OCI-LY1 (cell line): ENCODE data around the gene PDCD5.
"Not testable (repeated sequence)": the region's sequence is repeated elsewhere in the genome, so short reads cannot be mapped to it uniquely, and the experiment has no call there.

Source experiments
- H2AFZ ChIP-seq: fragments of 200-600 bp; sonication (generic), shearing (Covaris generic); 2 replicates; pipeline ENCODE4 v1.6.0; 2014; ENCODE audit warnings: antibody characterized with exemption, mild to moderate bottlenecking, low read length
- H3F3A ChIP-seq: fragments of 200-600 bp; sonication (generic), shearing (Covaris generic); 2 replicates; pipeline ENCODE4 v1.6.0; 2014; ENCODE audit warnings: mild to moderate bottlenecking, antibody characterized with exemption, low read length, moderate library complexity; ENCODE audit not compliant: insufficient read depth
- H3K27ac ChIP-seq: fragments of 200-600 bp; sonication (generic); 2 replicates; pipeline ENCODE4 v1.5.1; 2014; ENCODE audit warnings: low read length, mixed run types, mild to moderate bottlenecking, low read depth; ENCODE audit not compliant: poor library complexity, severe bottlenecking
- H3K27me3 ChIP-seq: fragments of 200-600 bp; sonication (generic); 2 replicates; pipeline ENCODE4 v1.6.0; 2014; ENCODE audit warnings: antibody characterized with exemption, mild to moderate bottlenecking, low read length, moderate library complexity; ENCODE audit not compliant: insufficient read depth
- H3K36me3 ChIP-seq: fragments of 200-600 bp; sonication (generic); 2 replicates; pipeline ENCODE4 v1.6.1; 2014; ENCODE audit warnings: mild to moderate bottlenecking, antibody characterized with exemption, low read length, moderate library complexity, mixed read lengths; ENCODE audit not compliant: insufficient read depth
- H3K4me1 ChIP-seq: fragments of 200-600 bp; sonication (generic); 2 replicates; pipeline ENCODE4 v1.5.1; 2014; ENCODE audit warnings: mild to moderate bottlenecking, low read length, moderate library complexity; ENCODE audit not compliant: insufficient read depth, severe bottlenecking
- H3K4me2 ChIP-seq: fragments of 200-600 bp; sonication (generic), shearing (Covaris generic); 2 replicates; pipeline ENCODE4 v1.6.1; 2014; ENCODE audit warnings: low read length
- H3K4me3 ChIP-seq: fragments of 200-600 bp; sonication (generic); 2 replicates; pipeline ENCODE4 v1.5.1; 2014; ENCODE audit warnings: low read length, low read depth, mild to moderate bottlenecking, mixed read lengths; ENCODE audit not compliant: poor library complexity, severe bottlenecking
- H3K79me2 ChIP-seq: fragments of 200-600 bp; shearing (Covaris generic); 2 replicates; pipeline ENCODE4 v1.6.1; 2016; ENCODE audit warnings: mixed run types, low read length, mixed read lengths; ENCODE audit not compliant: insufficient read depth
- H3K9ac ChIP-seq: fragments of 200-600 bp; sonication (generic), shearing (Covaris generic); 2 replicates; pipeline ENCODE4 v1.6.1; 2014; ENCODE audit warnings: mild to moderate bottlenecking, low read length, mixed read lengths
- H3K9me2 ChIP-seq: fragments of 200-600 bp; sonication (generic), shearing (Covaris generic); 2 replicates; pipeline ENCODE4 v1.6.1; 2014; ENCODE audit warnings: low read depth, mild to moderate bottlenecking, low read length, mixed read lengths
- H3K9me3 ChIP-seq: fragments of 200-600 bp; shearing (Covaris generic); 2 replicates; pipeline ENCODE4 v1.6.1; 2014; ENCODE audit warnings: low read length, mixed read lengths
- H4K20me1 ChIP-seq: fragments of 200-600 bp; sonication (generic), shearing (Covaris generic); 2 replicates; pipeline ENCODE4 v1.6.0; 2016; ENCODE audit warnings: mild to moderate bottlenecking, low read length; ENCODE audit not compliant: insufficient read depth
- EZH2 ChIP-seq: fragments of 200-600 bp; sonication (generic), shearing (Covaris generic); IDR thresholded peaks from 2 replicates; pipeline ENCODE4 v1.8.0; 2017; ENCODE audit warnings: borderline replicate concordance, mixed run types, mild to moderate bottlenecking, antibody characterized with exemption, low read length, moderate library complexity, mixed read lengths
- TF ChIP-seq, protein P1 (sequence below): fragments of 200-600 bp; sonication (generic), shearing (Covaris generic); IDR thresholded peaks from 2 replicates; pipeline ENCODE4 v1.5.1; 2017; ENCODE audit warnings: mild to moderate bottlenecking, antibody characterized with exemption, low read length, moderate library complexity, mixed read lengths

The PDCD5 gene

DNA sequence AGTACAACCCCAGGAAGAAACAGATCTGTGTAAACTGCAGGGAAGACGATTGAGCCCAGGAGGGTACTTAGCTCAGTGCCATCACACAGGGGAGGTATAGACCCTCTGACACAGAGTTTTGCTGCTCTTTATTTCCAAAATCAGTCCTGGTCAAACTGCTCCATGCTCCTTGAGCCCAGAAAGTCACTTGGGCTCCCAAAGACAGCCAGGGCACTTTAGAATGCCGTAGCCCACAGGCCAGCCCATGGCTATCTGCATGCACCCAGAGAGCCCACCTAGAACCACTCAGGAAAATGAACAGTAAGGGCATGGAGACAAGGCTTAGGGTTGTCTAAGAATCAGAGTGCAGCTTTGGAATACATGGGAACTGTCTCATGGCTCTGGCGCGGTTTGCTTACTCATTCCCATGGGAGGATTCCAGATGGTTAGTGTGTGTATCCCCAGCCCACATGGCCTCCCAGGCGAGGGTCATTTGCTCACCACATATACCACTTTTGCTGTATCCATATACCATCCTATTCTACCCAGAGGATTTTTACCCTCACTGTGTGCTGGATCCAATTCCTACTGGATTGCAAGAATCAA lies 14.7 kb upstream of the PDCD5 start:
- no peaks in the 10 kb centered on the region for H3K27me3 ChIP-seq
- no peak overlapping the region for H3K4me3 ChIP-seq
- H3K9ac ChIP-seq, result no peak overlapping the region
- H2AFZ ChIP-seq, result no peak overlapping the region
- H3K27ac ChIP-seq, result no peak overlapping the region
- H3K36me3 ChIP-seq, result no peaks in the 10 kb centered on the region
- no peaks in the 10 kb centered on the region for H3K9me3 ChIP-seq
- H4K20me1 ChIP-seq, result no peaks in the 10 kb centered on the region
- H3K79me2 ChIP-seq, result no peaks in the 10 kb centered on the region
- H3K4me1 ChIP-seq, result no peaks in the 10 kb centered on the region
- no peak overlapping the region for H3K4me2 ChIP-seq
- H3F3A ChIP-seq, result no peaks in the 10 kb centered on the region
- H3K9me2 ChIP-seq, result no peaks in the 10 kb centered on the region
- TF ChIP-seq EZH2, result no peak
- TF ChIP-seq, protein P1, sequence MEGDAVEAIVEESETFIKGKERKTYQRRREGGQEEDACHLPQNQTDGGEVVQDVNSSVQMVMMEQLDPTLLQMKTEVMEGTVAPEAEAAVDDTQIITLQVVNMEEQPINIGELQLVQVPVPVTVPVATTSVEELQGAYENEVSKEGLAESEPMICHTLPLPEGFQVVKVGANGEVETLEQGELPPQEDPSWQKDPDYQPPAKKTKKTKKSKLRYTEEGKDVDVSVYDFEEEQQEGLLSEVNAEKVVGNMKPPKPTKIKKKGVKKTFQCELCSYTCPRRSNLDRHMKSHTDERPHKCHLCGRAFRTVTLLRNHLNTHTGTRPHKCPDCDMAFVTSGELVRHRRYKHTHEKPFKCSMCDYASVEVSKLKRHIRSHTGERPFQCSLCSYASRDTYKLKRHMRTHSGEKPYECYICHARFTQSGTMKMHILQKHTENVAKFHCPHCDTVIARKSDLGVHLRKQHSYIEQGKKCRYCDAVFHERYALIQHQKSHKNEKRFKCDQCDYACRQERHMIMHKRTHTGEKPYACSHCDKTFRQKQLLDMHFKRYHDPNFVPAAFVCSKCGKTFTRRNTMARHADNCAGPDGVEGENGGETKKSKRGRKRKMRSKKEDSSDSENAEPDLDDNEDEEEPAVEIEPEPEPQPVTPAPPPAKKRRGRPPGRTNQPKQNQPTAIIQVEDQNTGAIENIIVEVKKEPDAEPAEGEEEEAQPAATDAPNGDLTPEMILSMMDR, result no peak

DNA sequence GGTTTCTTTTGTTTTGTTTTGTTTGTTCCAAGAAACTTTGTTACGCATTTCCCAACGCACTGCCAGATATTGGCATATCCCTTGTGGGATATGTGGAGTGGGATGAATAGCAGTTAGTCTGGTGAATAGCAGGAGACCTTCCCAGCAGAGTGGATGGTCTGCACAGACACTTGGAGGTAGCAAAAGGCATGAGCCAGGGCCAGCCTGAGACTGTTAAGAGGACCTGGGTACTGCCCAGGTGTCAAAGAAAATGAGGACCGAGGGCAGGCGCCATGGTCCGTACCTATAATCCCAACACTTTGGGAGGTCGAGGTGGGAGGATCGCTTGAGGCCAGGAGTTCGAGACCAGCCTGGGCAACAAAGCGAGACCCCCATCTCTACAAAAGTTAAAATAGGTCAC lies 13.5 kb upstream of the PDCD5 start:
- Histone ChIP-seq H2AFZ (no peak overlapping the region), H3K4me3 (no peak overlapping the region), H3K36me3 (no peaks in the 10 kb centered on the region), H3K9ac (no peak overlapping the region), H3K79me2 (no peaks in the 10 kb centered on the region), H3K4me2 (no peak overlapping the region), H3K9me2 (no peaks in the 10 kb centered on the region), H3K27me3 (no peaks in the 10 kb centered on the region), H3K27ac (no peak overlapping the region), H3K9me3 (no peaks in the 10 kb centered on the region), H3F3A (no peaks in the 10 kb centered on the region), H4K20me1 (no peaks in the 10 kb centered on the region), H3K4me1 (no peaks in the 10 kb centered on the region)
- TF ChIP-seq, protein P1, result no peak
- no peak for TF ChIP-seq EZH2

DNA sequence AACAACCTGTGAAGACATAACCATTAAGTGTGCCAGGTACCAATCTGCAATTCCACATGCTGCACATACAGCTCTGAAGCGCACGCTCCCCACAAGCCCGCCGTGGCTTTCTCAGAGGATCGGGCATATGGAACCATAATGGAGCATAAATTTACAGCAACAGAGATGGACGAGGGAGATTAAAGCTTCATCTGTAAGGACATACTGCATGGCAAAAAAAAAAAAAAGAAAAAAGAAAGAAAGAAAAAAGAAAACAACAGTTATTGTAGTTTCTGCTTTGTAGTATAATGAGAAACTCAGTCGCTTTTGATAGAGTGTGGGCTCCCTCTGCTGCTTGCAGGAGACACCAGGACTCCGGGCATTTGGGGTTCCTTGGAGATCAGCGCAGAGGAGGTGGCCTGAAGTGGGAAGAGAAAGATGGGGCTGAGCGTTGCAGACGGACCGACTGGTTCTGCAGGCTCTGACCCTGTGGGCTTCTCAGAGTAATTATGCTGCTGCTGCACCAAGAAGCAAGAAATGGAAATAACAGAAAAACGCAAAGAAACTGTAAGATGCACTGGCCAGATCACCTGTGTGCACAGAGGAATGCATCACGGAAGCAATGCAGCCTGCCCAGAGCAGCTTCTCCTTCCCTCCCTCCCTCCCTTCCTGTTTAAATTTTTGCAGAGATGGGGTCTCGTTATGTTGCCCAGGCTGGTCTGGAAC lies 10.8 kb upstream of the PDCD5 start:
- TF ChIP-seq, protein P1, result peak; percentile 76
- TF ChIP-seq EZH2, result no peak
- Histone ChIP-seq H3K4me2 (no peak overlapping the region), H3K9ac (no peak overlapping the region), H4K20me1 (no peaks in the 10 kb centered on the region), H3K79me2 (no peaks in the 10 kb centered on the region), H3F3A (no peaks in the 10 kb centered on the region), H3K27ac (no peak overlapping the region), H2AFZ (no peak overlapping the region), H3K36me3 (no peaks in the 10 kb centered on the region), H3K4me3 (no peak overlapping the region), H3K27me3 (no peaks in the 10 kb centered on the region), H3K9me2 (no peaks in the 10 kb centered on the region), H3K4me1 (no peaks in the 10 kb centered on the region), H3K9me3 (no peaks in the 10 kb centered on the region)

DNA sequence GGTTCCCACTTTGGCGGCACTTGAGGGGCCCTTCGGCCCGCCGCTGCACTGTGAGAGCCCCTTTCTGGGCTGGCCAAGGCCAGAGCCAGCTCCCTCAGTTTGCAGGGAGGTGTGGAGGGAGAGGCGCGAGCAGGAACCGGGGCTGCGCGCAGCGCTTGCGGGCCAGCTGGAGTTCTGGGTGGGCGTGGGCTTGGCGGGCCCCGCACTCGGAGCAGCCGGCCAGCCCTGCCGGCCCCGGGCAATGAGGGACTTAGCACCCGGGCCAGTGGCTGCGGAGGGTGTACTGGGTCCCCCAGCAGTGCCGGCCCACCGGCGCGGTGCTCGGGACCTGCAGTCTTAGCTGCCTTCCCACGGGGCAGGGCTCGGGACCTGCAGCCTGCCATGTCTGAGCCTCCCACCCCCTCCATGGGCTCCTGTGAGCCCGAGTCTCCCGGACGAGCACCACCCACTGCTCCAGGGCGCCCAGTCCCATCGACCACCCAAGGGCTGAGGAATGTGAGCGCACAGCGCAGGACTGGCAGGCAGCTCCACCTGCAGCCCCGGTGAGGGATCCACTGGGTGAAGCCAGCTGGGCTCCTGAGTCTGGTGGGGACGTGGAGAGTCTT lies 9.4 kb upstream of the PDCD5 start:
- H3K27ac ChIP-seq, H3K9me2 ChIP-seq, H3F3A ChIP-seq, H3K4me1 ChIP-seq, H3K4me2 ChIP-seq, H3K9me3 ChIP-seq, H3K27me3 ChIP-seq, H3K4me3 ChIP-seq, H3K79me2 ChIP-seq, H3K9ac ChIP-seq, H4K20me1 ChIP-seq, H2AFZ ChIP-seq, H3K36me3 ChIP-seq: not testable (repeated sequence)

DNA sequence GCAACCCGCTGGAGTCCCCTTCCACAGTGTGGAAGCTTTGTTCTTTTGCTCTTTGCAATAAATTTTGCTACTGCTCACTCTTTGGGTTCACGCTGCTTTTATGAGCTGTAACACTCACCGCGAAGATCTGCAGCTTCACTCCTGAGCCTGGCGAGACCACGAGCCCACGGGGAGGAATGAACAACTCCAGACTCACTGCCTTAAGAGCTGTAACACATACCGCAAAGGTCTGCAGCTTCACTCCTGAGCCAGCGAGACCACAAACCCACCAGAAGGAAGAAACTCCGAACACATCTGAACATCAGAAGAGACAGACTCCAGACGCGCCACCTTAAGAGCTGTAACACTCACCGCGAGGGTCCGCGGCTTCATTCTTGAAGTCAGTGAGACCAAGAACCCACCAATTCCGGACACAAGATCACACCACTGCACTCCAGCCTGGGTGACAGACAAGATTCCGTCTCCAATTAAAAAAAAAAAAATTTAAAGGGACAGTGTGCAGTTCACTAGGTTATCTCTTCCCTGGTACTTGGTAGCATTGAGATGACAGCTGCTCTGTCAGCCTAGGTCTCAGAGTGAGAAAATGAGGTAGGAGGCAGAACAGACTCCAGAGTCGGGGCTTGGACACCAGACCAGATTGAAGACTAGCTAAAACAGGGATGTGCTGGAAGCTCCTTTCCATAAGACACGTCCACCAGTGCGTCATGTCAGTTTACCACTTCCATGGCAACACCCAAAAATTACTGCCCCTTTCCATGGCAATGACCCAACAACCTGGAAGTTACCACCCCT lies 8.1 kb upstream of the PDCD5 start:
- H3K79me2 ChIP-seq, H3K4me2 ChIP-seq, H3K9ac ChIP-seq, H3K4me3 ChIP-seq, H4K20me1 ChIP-seq, H3K9me2 ChIP-seq, H3K9me3 ChIP-seq, H3F3A ChIP-seq, H3K27ac ChIP-seq, H2AFZ ChIP-seq, H3K27me3 ChIP-seq, H3K36me3 ChIP-seq, H3K4me1 ChIP-seq: not testable (repeated sequence)
